22Rv1 (cell line): ENCODE results near the gene SLBP.

ENCODE experiments used
- H3K27ac ChIP-seq: fragments of 450-650 bp; 2 replicates; pipeline ENCODE4 v1.5.1; 2017
- ZFX ChIP-seq: fragments of 450-650 bp; IDR thresholded peaks from 2 replicates; pipeline ENCODE4 v1.6.1; 2017; ENCODE audit warnings: antibody characterized with exemption, borderline replicate concordance
- TF ChIP-seq, protein P1 (sequence below): fragments of 450-650 bp; IDR thresholded peaks from 2 replicates; pipeline ENCODE4 v1.5.1; 2017; ENCODE audit warnings: mild to moderate bottlenecking

Gene SLBP

DNA sequence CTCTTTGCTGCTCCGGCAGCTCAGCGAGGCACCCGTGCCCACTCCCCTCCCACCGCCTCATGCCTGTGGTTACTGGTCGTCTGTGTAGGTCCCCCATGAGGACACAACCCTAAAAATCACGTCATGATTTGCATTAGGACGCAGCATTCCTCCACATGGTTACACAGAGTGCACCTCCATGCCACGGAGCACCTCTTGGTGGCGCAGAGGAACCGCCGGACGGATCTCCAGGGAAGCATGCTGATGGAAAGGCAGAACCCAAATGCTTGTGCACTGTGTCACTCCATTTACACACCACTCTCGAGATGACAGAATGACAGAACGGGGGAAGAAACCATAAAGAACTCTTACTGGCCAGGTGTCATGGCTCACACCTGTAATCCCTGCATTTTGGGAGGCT, 50.4 kb downstream of the SLBP start:
- TF ChIP-seq, protein P1, sequence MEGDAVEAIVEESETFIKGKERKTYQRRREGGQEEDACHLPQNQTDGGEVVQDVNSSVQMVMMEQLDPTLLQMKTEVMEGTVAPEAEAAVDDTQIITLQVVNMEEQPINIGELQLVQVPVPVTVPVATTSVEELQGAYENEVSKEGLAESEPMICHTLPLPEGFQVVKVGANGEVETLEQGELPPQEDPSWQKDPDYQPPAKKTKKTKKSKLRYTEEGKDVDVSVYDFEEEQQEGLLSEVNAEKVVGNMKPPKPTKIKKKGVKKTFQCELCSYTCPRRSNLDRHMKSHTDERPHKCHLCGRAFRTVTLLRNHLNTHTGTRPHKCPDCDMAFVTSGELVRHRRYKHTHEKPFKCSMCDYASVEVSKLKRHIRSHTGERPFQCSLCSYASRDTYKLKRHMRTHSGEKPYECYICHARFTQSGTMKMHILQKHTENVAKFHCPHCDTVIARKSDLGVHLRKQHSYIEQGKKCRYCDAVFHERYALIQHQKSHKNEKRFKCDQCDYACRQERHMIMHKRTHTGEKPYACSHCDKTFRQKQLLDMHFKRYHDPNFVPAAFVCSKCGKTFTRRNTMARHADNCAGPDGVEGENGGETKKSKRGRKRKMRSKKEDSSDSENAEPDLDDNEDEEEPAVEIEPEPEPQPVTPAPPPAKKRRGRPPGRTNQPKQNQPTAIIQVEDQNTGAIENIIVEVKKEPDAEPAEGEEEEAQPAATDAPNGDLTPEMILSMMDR: no peak
- TF ChIP-seq ZFX: no peak
- H3K27ac ChIP-seq: no peak overlapping the region

DNA sequence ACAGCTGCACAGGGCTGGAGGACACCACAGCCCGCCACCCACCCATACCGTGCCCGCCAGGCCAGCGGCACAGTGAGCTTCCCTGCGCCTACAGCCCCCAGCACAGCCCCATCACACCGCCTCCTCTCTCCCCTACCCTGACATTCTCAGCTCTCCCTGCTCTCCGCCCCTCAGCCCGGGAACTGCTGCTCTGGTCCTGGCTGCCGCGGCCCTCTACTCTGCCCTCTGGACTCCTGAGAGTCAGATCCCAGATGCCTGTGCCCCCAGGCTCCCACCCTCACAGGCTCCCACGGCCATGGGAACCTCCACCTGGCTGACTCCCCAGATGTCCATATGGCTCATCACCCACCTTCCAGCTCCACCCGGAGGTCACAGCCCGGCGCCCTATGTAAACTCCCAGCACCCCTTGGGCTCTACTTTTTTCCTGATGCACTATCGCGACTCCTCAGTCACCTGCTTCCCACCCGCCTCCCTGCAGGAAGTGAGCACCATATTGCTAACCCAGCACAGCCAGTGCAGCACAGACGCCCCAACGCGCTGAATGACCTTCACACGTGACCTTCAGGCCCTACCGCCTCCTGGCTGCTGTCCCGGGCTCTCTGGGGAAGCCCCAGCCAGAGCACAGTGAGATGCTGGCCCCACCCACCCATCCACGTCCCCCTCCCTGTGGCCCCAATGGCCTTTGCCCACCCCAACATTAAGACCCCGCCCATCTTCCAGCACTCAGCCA, 51.0 kb downstream of the SLBP start:
- no peak overlapping the region for H3K27ac ChIP-seq
- no peak for TF ChIP-seq ZFX
- TF ChIP-seq, protein P1: no peak

DNA sequence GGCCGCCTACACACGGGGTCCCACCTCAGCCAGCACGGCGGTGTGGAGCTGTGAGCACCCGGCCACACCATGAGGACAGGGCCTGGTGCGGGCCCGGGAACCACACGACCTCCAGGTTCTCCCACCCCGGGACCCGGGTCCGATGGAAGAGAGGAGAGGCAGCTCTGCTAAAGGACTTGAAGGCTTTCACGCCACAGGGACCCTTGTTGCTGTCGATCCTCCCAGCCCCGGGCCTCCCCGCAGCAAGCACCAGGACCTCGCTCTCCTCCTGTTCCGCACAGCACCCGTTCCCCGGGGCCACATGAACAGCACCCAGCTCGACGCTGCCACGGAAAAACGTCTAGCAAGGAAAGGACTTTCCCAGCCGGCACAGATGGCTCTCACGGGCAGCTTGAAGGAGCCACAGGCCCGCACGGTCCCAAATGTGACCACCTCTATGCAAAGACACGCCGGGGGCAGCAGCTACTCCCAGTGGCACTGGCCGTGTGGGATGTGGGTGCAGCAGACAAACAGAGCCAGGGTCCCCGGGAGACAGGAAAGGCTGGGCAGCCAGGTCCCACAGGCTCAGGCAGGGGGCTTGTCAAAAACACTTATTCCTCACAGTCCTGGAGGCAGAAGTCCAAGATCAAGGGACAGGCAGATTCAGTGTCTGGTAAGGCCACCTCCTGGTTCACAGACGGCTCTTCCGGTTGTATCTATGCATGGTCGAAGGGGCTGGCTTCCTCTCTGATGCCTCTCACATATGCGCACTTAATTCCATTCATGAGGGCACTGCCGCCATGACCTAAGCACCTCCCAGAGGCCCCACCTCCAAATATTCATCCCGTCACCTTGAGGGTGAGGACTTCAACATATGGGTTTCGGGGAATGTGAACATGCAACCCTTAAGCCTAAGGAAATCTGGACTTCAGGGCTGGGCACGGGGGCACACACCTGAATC, 52.7 kb downstream of the SLBP start:
- no peak overlapping the region for H3K27ac ChIP-seq
- TF ChIP-seq, protein P1: no peak
- no peak for TF ChIP-seq ZFX

DNA sequence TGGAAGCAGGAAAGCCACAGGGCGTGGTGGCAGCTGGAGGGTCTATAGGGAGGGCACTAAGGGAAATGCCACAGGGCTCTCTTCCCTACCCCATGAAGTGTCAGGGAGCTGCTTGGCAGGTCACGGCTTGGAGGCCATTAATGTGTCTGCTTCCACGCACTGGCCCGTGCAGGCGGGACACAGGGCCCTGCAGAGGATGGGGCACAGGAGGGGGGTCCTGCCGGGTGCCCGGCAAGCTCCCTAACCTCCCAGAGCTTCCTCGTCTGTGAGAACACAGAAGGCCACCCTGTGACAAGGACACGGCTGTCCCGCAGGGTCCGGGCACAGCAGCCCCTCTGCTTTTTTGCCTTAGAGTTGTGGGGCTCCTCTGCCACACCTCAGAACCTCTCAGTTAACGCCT, 53.5 kb downstream of the SLBP start:
- TF ChIP-seq, protein P1: no peak
- TF ChIP-seq ZFX: no peak
- H3K27ac ChIP-seq: no peak overlapping the region

DNA sequence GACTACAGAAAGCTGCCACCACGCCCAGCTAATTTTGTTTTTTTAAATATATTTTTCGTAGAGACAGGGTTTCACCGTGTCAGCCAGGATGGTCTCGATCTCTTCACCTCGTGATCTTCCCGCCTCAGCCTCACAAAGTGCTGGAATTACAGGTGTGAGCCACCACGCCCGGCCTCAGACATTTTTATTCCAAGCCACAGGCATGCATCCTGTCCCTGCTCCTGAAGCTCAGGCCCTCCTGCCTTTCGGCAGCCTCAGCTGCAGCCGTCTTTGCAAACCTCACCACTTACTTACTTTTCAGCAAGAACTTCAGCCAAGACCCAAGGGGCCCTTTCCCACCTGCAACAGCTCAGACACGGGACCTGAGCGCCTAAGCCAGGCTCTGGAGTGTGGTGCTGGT, 54.0 kb downstream of the SLBP start:
- TF ChIP-seq, protein P1: no peak
- TF ChIP-seq ZFX: no peak
- no peak overlapping the region for H3K27ac ChIP-seq

DNA sequence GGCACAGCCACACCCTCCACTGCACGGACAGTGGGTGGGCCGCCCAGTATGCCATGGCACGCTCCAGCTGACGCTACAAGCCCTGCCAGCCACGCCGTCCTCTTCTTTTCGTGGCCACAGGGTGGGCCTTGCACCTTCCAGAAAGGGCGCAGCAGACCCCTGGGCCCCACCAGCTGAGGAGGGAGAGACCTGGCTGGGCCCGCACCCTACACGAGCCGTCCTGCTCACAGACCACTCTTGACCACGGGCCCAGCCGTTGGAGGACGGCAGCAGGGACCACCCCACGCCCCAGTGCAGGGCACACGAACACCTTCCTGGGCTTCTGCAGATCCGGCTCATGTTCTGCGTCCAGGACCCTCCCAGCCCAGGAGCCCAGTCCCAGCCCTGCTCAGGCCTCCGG, 55.1 kb downstream of the SLBP start:
- TF ChIP-seq, protein P1: no peak
- TF ChIP-seq ZFX: no peak
- no peak overlapping the region for H3K27ac ChIP-seq

DNA sequence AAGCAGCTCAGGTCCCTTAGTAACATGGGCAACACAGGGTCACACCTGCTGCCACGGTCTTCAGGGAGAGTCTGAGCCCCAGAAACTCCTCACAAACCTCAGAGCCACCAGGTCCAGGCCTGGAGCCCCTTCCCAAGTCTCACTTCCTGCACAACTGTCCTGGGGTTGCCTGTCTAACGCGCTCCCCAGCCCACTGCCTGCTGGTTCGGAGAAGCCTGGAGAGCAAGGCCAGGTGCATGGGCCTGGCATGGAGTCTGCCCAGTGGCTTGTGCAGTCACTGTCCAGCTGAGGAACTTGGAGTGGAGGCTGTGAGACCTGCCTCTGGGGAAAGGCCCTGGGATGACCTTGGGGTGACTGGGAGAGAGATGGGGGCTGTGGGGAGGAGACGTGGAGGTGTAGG, 56.0 kb downstream of the SLBP start:
- no peak overlapping the region for H3K27ac ChIP-seq

More for the DNA sequence above, 56.0 kb downstream of the SLBP start:
- no peak for TF ChIP-seq ZFX
